GM10266 (cell line): Measurements from ENCODE around the gene SPATA16.
"Not testable (repeated sequence)": the region's sequence is repeated elsewhere in the genome, so short reads cannot be mapped to it uniquely, and the experiment has no call there.

Experiments
- DNase-seq: peaks from one replicate; pipeline ENCODE4 v3.0.0; 2012; ENCODE audit errors: extremely low spot score
- TF ChIP-seq, protein P1 (sequence below): IDR thresholded peaks from 2 replicates; pipeline ENCODE4 v1.5.1; 2012; ENCODE audit warnings: mild to moderate bottlenecking, low read depth; ENCODE audit not compliant: control insufficient read depth, insufficient read depth; ENCODE audit errors: missing control alignments

SPATA16 gene

DNA sequence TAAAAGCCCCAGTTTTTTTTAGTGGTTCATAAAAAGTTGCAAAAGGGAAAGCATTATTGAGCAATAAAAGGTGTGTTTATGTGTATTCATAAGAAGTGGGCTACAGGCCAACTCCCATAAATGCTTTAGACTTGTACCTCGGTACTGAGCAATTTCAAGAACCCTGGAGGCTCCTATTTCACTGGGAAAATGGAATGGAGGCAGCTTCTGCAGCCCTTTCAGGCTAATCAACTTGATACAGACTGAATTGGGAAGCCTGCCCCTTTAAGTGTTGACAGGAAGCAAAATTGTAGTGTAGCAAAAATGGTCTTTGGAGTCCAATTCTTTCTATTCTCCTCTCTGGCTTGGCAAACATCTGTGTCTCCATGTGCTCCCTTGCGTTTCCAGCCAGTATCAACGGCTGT, 271.7 kb downstream of the SPATA16 start:
- TF ChIP-seq, protein P1, sequence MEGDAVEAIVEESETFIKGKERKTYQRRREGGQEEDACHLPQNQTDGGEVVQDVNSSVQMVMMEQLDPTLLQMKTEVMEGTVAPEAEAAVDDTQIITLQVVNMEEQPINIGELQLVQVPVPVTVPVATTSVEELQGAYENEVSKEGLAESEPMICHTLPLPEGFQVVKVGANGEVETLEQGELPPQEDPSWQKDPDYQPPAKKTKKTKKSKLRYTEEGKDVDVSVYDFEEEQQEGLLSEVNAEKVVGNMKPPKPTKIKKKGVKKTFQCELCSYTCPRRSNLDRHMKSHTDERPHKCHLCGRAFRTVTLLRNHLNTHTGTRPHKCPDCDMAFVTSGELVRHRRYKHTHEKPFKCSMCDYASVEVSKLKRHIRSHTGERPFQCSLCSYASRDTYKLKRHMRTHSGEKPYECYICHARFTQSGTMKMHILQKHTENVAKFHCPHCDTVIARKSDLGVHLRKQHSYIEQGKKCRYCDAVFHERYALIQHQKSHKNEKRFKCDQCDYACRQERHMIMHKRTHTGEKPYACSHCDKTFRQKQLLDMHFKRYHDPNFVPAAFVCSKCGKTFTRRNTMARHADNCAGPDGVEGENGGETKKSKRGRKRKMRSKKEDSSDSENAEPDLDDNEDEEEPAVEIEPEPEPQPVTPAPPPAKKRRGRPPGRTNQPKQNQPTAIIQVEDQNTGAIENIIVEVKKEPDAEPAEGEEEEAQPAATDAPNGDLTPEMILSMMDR = no peak
- no peak for DNase-seq

DNA sequence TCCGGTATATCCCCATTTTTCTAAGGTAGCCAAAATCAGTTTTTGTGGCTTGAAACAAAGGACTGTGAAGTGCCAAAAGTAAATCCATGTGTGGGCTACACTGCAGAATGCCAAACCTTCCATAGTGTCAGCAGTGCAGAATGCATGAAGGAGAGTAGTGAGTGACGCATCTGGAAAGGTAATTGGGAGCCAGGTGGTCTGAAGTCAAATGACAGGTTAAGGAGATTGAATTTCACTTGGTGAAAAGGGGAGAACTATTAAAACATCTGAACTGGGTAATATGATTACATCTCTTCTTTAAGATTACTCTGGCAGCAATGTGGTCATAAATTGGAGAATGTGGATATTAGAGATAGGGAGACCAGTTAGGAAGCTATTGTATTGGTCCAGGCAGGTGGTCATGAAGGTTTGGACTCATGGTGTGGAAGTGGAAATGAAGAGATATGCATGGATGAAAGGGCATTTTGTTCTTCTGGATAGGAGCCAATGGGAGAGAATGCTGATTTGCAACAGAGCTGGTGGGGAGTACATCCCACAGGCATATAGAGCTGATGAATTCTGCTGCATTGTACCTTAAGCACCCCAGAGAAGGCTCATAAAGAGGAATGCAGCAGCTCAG, 272.3 kb downstream of the SPATA16 start:
- no peak for DNase-seq
- TF ChIP-seq, protein P1 = no peak

DNA sequence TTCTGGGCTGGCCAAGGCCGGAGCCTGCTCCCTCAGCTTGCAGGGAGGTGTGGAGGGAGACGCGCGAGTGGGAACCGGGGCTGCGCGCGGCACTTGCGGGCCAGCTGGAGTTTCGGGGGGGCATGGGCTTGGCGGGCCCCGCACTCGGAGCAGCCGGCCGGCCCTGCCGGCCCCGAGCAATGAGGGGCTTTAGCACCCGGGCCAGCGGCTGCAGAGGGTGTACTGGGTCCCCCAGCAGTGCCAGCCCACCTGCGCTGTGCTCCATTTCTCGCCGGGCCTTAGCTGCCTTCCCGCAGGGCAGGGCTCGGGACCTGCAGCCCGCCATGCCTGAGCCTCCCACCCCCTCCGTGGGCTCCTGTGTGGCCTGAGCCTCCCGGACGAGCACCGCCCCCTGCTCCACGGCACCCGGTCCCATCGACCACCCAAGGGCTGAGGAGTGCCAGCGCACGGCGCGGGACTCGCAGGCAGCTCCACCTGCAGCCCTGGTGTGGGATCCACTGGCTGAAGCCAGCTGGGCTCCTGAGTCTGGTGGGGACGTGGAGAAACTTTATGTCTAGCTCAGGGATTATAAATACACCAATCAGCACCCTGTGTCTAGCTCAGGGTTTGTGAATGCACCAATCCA, 274.2 kb downstream of the SPATA16 start:
- not testable (repeated sequence) for DNase-seq

DNA sequence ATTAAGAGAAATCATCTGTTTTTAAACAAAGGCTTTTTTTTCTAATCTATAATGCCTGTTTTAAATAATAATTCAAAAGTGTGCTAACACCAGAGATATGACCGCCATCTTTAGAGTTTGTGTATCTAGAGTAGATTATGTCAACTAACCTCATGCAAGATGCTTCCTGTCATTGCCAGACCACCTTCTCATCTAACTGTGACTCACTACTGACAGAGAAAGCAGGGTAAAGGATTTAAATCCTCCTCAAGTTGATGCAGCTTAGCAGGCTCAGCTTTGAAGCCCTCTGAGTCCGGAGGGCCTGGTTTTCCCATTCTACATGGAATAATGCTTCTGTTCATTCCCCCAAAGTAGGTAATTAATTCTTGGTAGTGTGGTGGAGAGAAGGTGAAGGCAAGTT, 282.0 kb downstream of the SPATA16 start:
- TF ChIP-seq, protein P1 = no peak
- DNase-seq = no peak

DNA sequence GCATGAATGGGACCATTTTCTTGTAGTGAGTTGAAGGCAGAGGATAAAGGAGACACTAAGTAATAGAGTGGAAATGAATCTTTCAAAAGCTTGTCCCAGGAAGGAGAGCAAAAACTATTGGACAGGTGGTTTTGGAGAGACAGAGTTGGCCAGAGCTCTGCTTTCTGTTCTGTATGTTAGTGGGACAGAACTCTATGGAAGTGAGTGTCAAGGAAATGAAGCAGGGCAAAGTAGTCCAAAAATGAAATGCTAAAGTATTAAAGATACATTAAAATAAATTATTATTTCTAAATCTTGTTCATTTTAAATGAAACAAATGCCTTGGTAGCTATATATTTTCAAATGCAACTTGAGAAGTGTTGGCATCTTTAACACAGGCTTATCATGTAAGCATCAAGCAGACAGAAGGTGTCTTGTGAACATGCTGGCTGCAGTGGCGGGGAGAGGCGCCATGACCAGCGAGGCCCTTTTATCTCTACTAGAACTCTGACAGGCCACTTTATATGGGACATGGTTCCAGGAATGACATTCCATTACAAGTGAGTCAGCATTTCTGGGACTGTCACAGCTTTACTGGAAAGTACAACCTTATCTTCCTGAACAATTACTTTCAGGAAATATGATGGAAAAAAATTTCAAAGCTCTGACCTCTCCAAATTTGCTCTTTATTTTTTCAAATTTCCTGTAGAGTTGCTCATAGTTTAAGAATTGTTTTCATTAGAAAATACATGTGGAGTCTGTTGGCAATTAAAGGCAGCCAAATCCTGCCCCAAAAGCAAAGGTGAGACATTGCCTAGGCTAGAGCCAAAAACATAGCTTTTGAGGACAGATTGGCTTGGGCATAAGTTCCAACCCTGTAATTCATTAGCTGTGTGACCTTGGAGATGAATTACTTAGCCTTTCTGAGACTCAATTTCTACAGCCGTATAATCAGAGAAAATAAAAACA, 284.0 kb downstream of the SPATA16 start:
- TF ChIP-seq, protein P1 = no peak
- no peak for DNase-seq

DNA sequence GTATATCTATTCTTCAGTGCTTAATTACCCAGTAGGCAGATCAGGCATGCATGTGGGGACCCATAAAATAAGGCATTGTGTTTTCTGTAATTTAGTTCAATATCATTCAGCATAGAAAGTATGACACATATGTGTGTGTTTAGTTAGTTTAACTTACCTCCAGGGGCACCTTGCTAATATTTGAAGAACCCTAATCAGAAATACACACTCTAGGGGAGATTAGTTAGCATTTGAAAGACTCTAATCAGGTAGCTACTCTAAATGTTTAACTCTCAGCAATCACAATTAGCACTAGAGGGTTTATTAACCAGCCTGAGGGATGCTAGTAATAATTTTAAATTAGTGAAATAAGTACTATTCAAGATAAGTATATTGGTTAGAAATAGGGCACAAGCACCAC, 286.0 kb downstream of the SPATA16 start:
- TF ChIP-seq, protein P1 = no peak
- DNase-seq = no peak

DNA sequence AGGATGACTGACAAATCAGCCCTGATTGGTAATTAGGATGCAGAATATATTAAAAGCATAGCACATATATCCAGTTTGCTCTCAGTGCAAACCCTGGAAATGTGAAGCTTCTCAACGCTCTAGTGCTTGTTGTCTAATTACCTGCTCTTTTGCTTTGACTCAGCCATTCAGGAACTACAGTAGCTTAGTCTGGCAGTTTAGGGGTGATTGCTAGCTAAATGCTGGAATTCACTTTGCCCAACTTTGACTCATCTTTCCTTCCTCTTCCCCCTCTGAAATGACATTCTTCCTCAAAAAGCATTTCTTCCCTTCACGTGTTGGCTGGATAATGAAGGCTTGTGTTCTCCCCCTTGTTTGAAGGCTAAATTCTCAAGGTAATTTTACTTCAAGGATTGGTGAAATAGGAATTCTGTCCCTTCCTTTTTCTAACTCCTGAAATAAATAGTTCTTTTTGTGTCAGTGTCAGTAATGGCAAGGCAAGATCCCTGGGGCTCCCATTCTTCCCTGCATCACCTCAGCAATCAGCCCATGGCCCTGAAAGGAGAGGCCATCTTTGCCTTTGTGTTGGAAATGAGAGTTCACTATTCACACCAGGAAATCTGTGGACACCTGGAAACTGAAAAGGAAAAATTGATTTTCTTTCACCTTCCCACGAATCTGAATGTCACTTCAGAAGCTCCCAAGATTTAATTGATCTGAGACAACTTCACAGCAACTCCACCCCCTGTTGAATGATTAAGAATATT, 286.9 kb downstream of the SPATA16 start:
- TF ChIP-seq, protein P1 = no peak
- DNase-seq = no peak
